Kidney (tissue), 14 donors: ENCODE results near the gene FLNB. TPM values are rescaled to one million over a fixed set of nuclear protein-coding genes. Genes with fewer than 3 reads are reported as not detected.

ENCODE experiments used
- DNase-seq, 5 donors: peaks; one replicate each; pipeline ENCODE4 v3.0.0-alpha.2; 2013 to 2020
- FAIRE-seq: peaks from 2 replicates; lab custom pipeline; 2012; peaks lifted over from hg19 to GRCh38; lab: Jason Lieb, UNC
- H3K27ac ChIP-seq, 2 donors: one replicate each; pipeline ENCODE4 v1.7.0; 2013; ENCODE audit warnings: low read depth in 2 of 2, low read length in 2 of 2, inconsistent platforms in 1 of 2
- H3K27me3 ChIP-seq: one replicate; pipeline ENCODE4 v1.7.1; 2013; ENCODE audit warnings: low read length, inconsistent platforms; ENCODE audit not compliant: control insufficient read depth, insufficient read depth
- H3K36me3 ChIP-seq, 3 donors: one replicate each; pipeline versions ENCODE4 v1.7.0 to v1.7.1; 2013; ENCODE audit warnings: low read length in 3 of 3, control low read depth in 1 of 3, inconsistent platforms in 1 of 3; ENCODE audit not compliant: insufficient read depth in 3 of 3, control insufficient read depth in 2 of 3
- H3K4me1 ChIP-seq, 3 donors: one replicate each; pipeline versions ENCODE4 v1.7.0 to v1.7.1; 2013; ENCODE audit warnings: low read length in 3 of 3, inconsistent platforms in 1 of 3, low read depth in 1 of 3; ENCODE audit not compliant: control insufficient read depth in 2 of 3, insufficient read depth in 2 of 3
- H3K4me3 ChIP-seq, 3 donors: one replicate each; pipeline versions ENCODE4 v1.7.0 to v1.8.1; 2013; ENCODE audit warnings: low read length in 3 of 3, control low read depth in 1 of 3, inconsistent platforms in 1 of 3
- H3K9ac ChIP-seq, 3 donors: one replicate each; pipeline versions ENCODE4 v1.7.0 to v1.7.1; 2013; ENCODE audit warnings: low read length in 3 of 3, control low read depth in 1 of 3, inconsistent platforms in 1 of 3
- H3K9me3 ChIP-seq, 3 donors: one replicate each; pipeline versions ENCODE4 v1.7.0 to v1.7.1; 2013; ENCODE audit warnings: low read length in 3 of 3, control low read depth in 1 of 3, inconsistent platforms in 1 of 3; ENCODE audit not compliant: control insufficient read depth in 2 of 3, insufficient read depth in 1 of 3
- CTCF ChIP-seq: IDR thresholded peaks from 3 replicates; pipeline ENCODE4 v1.5.1; 2012; ENCODE audit warnings: mild to moderate bottlenecking, moderate library complexity, borderline replicate concordance; ENCODE audit not compliant: insufficient read depth; ENCODE audit errors: extremely low read depth
- intact Hi-C: fragments of 100-400 bp; cut with DNase I; formaldehyde crosslinking; loops from one replicate; pipeline ENCODE4 v1.11.1; 2022
- polyA plus RNA-seq: library from polyadenylated mRNA; stranded (reverse); fragments of 350-450 nt; fragmentation: Illumina TruSeq; extraction: RNeasy Lipid Tissue Mini Kit (QIAGEN cat#74804); gene quantifications from one replicate; pipeline ENCODE4 v1.2.3, GENCODE V29; 2014; ENCODE audit warnings: low read depth, low replicate concordance; ENCODE audit not compliant: insufficient read depth
- total RNA-seq: library from RNA; stranded (reverse); fragmentation: NEBNext Ultra II Directional; extraction: Animal tissue kit (Norgen Biotek cat#: 25700); gene quantifications from one replicate; pipeline ENCODE4 v1.2.1, GENCODE V29; 2021
- donor health status: control.
- donor health status: control.
- donor health status: control.
- donor health status: control.
- donor health status: control.
- donor health status: DM: yes; HTN: yes; CAD: no.
- donor health status: Normal renal cell carcinoma (clear cell type).

Gene FLNB
- total and polyA plus RNA-seq, 2 donors from 2014 or later, result 115 to 216 TPM

GRCh38 chr3:58066842-58067241 lies 58.6 kb downstream of the FLNB start:
- H3K36me3 ChIP-seq, result no peaks in the 10 kb centered on the region
- H3K27me3 ChIP-seq, result no peaks in the 10 kb centered on the region
- H3K4me3 ChIP-seq, result no peak overlapping the region
- FAIRE-seq (no peak), DNase-seq (peak in 1 of 5 donors; percentile 25)
- H3K27ac ChIP-seq, result no peak overlapping the region
- no peaks in the 10 kb centered on the region for H3K9me3 ChIP-seq
- no peak overlapping the region for H3K9ac ChIP-seq
- no peak for TF ChIP-seq CTCF
- intact Hi-C loops, result no loop called here
- H3K4me1 ChIP-seq, result peaks cover 10 to 34% (median 26%) of the 10 kb centered on the region in 3 donors

- H3K4me1 ChIP-seq, result peaks cover 6 to 37% (median 28%) of the 10 kb centered on the region in 3 donors
- no peak overlapping the region for H3K4me3 ChIP-seq
- DNase-seq, result peak in 2 of 5 donors; percentile 39 to 42
- intact Hi-C loops, result no loop called here
- no peak for FAIRE-seq
- no peaks in the 10 kb centered on the region for H3K36me3 ChIP-seq
- H3K9me3 ChIP-seq, result no peaks in the 10 kb centered on the region
- H3K9ac ChIP-seq, result no peak overlapping the region
- no peaks in the 10 kb centered on the region for H3K27me3 ChIP-seq
- no peak for TF ChIP-seq CTCF
- H3K27ac ChIP-seq, result peak overlapping the region in 1 of 2 donors; percentile 52
Measured at GRCh38 chr3:58068122-58068809, 60.0 kb downstream of the FLNB start.

- no peak for TF ChIP-seq CTCF
- no peak overlapping the region for H3K9ac ChIP-seq
- H3K27ac ChIP-seq, result peak overlapping the region; percentile 80 to 84
- peaks cover 4 to 42% (median 38%) of the 10 kb centered on the region in 3 donors for H3K4me1 ChIP-seq
- no peaks in the 10 kb centered on the region for H3K9me3 ChIP-seq
- peak in 1 of 5 donors; percentile 45 for DNase-seq
- H3K36me3 ChIP-seq, result no peaks in the 10 kb centered on the region
- no peak overlapping the region for H3K4me3 ChIP-seq
- no peaks in the 10 kb centered on the region for H3K27me3 ChIP-seq
- no peak for FAIRE-seq
- intact Hi-C loops, result no loop called here
Measured at GRCh38 chr3:58071480-58071971, 63.3 kb downstream of the FLNB start.
